HEK293 (cell line): Measurements from ENCODE around the gene ITIH2.

ENCODE experiments used
- CTCF ChIA-PET: fragments of 350-600 bp; formaldehyde crosslinking; extraction: SDS; loops from one replicate; lab custom pipeline; 2021; ENCODE audit warnings: antibody characterized with exemption; lab: Yijun Ruan, JAX
- POLR2A ChIA-PET: fragments of 300-600 bp; formaldehyde crosslinking; extraction: SDS; loops from one replicate; lab custom pipeline; 2020; ENCODE audit warnings: antibody characterized with exemption, inconsistent platforms; lab: Yijun Ruan, JAX
- H3K27ac ChIP-seq: fragments of 200-500 bp; sonication (Bioruptor generic); 2 replicates; pipeline ENCODE4 v1.5.1; 2014; ENCODE audit warnings: low read depth, low read length, control low read depth, inconsistent platforms; ENCODE audit errors: extremely low read depth
- H3K36me3 ChIP-seq, 2 experiments: fragments of 200-500 bp in 1 of 2; sonication (Bioruptor generic) in 1 of 2; 1 replicate in 1 of 2; 2 replicates in 1 of 2; pipeline ENCODE4 v1.5.1; 2014 to 2017; ENCODE audit warnings: inconsistent platforms in 2 of 2, low read length in 2 of 2; ENCODE audit not compliant: control insufficient read depth in 2 of 2, insufficient read depth in 1 of 2
- H3K4me1 ChIP-seq: fragments of 200-500 bp; sonication (Bioruptor generic); 2 replicates; pipeline ENCODE4 v1.5.1; 2014; ENCODE audit warnings: mild to moderate bottlenecking, low read length, inconsistent platforms; ENCODE audit not compliant: control insufficient read depth, insufficient read depth
- H3K4me3 ChIP-seq: 2 replicates; pipeline ENCODE4 v1.5.1; 2011; ENCODE audit warnings: low read depth, mild to moderate bottlenecking, control low read depth, low read length, moderate library complexity
- H3K9me3 ChIP-seq: fragments of 200-500 bp; sonication (Bioruptor generic); 2 replicates; pipeline ENCODE4 v1.5.1; 2014; ENCODE audit warnings: low read depth, low read length, inconsistent platforms; ENCODE audit not compliant: control insufficient read depth, insufficient read depth
- BCL11B ChIP-seq: fragments of 450-650 bp; formaldehyde crosslinking; IDR thresholded peaks from 2 replicates; pipeline ENCODE4 v1.5.1; 2016; ENCODE audit warnings: low read depth, missing biosample characterization, missing genetic modification characterization
- GLIS2 ChIP-seq: fragments of 450-650 bp; formaldehyde crosslinking; IDR thresholded peaks from 2 replicates; pipeline ENCODE4 v1.5.1; 2016; ENCODE audit warnings: missing biosample characterization, missing genetic modification characterization
- KLF1 ChIP-seq: fragments of 450-650 bp; formaldehyde crosslinking; IDR thresholded peaks from 2 replicates; pipeline ENCODE4 v1.5.1; 2016; ENCODE audit warnings: missing biosample characterization, missing genetic modification characterization
- KLF9 ChIP-seq: fragments of 450-650 bp; formaldehyde crosslinking; IDR thresholded peaks from 2 replicates; pipeline ENCODE4 v1.5.1; 2016; ENCODE audit warnings: missing biosample characterization, missing genetic modification characterization, low read depth
- PRDM1 ChIP-seq: fragments of 450-650 bp; formaldehyde crosslinking; IDR thresholded peaks from 2 replicates; pipeline ENCODE4; 2016; ENCODE audit warnings: missing biosample characterization, missing genetic modification characterization
- SCRT2 ChIP-seq: fragments of 450-650 bp; formaldehyde crosslinking; IDR thresholded peaks from 2 replicates; pipeline ENCODE4 v1.5.1; 2016; ENCODE audit warnings: missing biosample characterization, missing genetic modification characterization
- SP3 ChIP-seq: fragments of 450-650 bp; formaldehyde crosslinking; IDR thresholded peaks from 2 replicates; pipeline ENCODE4 v1.5.1; 2016; ENCODE audit warnings: missing biosample characterization, missing genetic modification characterization
- ZBTB10 ChIP-seq: fragments of 450-650 bp; formaldehyde crosslinking; IDR thresholded peaks from 2 replicates; pipeline ENCODE4 v1.5.1; 2016; ENCODE audit warnings: missing biosample characterization, missing genetic modification characterization
- ZBTB17 ChIP-seq: fragments of 450-650 bp; formaldehyde crosslinking; IDR thresholded peaks from 2 replicates; pipeline ENCODE4 v1.5.1; 2016; ENCODE audit warnings: missing biosample characterization, missing genetic modification characterization
- ZBTB20 ChIP-seq: fragments of 450-650 bp; formaldehyde crosslinking; IDR thresholded peaks from 2 replicates; pipeline ENCODE4 v1.5.1; 2016; ENCODE audit warnings: missing biosample characterization, missing genetic modification characterization
- ZBTB44 ChIP-seq: fragments of 450-650 bp; IDR thresholded peaks from 2 replicates; pipeline ENCODE4 v1.5.1; 2018; ENCODE audit warnings: missing biosample characterization, mild to moderate bottlenecking, missing genetic modification characterization
- ZBTB48 ChIP-seq: fragments of 450-650 bp; formaldehyde crosslinking; IDR thresholded peaks from 2 replicates; pipeline ENCODE4 v1.5.1; 2016; ENCODE audit warnings: missing biosample characterization, missing genetic modification characterization
- ZIC2 ChIP-seq: fragments of 450-650 bp; formaldehyde crosslinking; IDR thresholded peaks from 2 replicates; pipeline ENCODE4 v1.5.1; 2016; ENCODE audit warnings: missing biosample characterization, missing genetic modification characterization
- ZNF175 ChIP-seq: fragments of 450-650 bp; formaldehyde crosslinking; IDR thresholded peaks from 2 replicates; pipeline ENCODE4 v1.5.1; 2016; ENCODE audit warnings: missing biosample characterization, missing genetic modification characterization
- ZNF239 ChIP-seq: fragments of 450-650 bp; formaldehyde crosslinking; IDR thresholded peaks from 2 replicates; pipeline ENCODE4 v1.5.1; 2016; ENCODE audit warnings: missing biosample characterization, missing genetic modification characterization
- ZNF341 ChIP-seq: fragments of 450-650 bp; formaldehyde crosslinking; IDR thresholded peaks from 2 replicates; pipeline ENCODE4; 2016; ENCODE audit warnings: low read depth, missing biosample characterization, missing genetic modification characterization
- ZNF37A ChIP-seq: fragments of 450-650 bp; IDR thresholded peaks from 2 replicates; pipeline ENCODE4 v1.5.1; 2018; ENCODE audit warnings: missing biosample characterization, missing genetic modification characterization
- ZNF600 ChIP-seq: fragments of 450-650 bp; formaldehyde crosslinking; IDR thresholded peaks from 2 replicates; pipeline ENCODE4 v1.5.1; 2016; ENCODE audit warnings: missing biosample characterization, missing genetic modification characterization
- ZNF654 ChIP-seq: fragments of 450-650 bp; formaldehyde crosslinking; IDR thresholded peaks from 2 replicates; pipeline ENCODE4 v1.5.1; 2016; ENCODE audit warnings: low read depth, missing biosample characterization, missing genetic modification characterization
- ZNF692 ChIP-seq: fragments of 450-650 bp; formaldehyde crosslinking; IDR thresholded peaks from 2 replicates; pipeline ENCODE4 v1.5.1; 2016; ENCODE audit warnings: missing biosample characterization, missing genetic modification characterization
- ZSCAN30 ChIP-seq: fragments of 450-650 bp; IDR thresholded peaks from 2 replicates; pipeline ENCODE4 v1.5.1; 2018; ENCODE audit warnings: missing biosample characterization, mild to moderate bottlenecking, missing genetic modification characterization, moderate library complexity
- TF ChIP-seq, protein P1 (sequence below): fragments of 450-650 bp; formaldehyde crosslinking; IDR thresholded peaks from 2 replicates; pipeline ENCODE4 v1.5.1; 2017; ENCODE audit warnings: missing biosample characterization, mild to moderate bottlenecking, missing genetic modification characterization, moderate library complexity
- TF ChIP-seq, protein P2 (sequence below): fragments of 450-650 bp; formaldehyde crosslinking; IDR thresholded peaks from 2 replicates; pipeline ENCODE4 v1.5.1; 2016; ENCODE audit warnings: missing biosample characterization, missing genetic modification characterization
- TF ChIP-seq, protein P3 (sequence below): fragments of 450-650 bp; formaldehyde crosslinking; IDR thresholded peaks from 2 replicates; pipeline ENCODE4 v1.5.1; 2016; ENCODE audit warnings: missing biosample characterization, missing genetic modification characterization

ITIH2 gene

GRCh38 chr10:7665767-7666166 is 37.3 kb upstream of the ITIH2 start (continued):
- TF ChIP-seq, protein P1, sequence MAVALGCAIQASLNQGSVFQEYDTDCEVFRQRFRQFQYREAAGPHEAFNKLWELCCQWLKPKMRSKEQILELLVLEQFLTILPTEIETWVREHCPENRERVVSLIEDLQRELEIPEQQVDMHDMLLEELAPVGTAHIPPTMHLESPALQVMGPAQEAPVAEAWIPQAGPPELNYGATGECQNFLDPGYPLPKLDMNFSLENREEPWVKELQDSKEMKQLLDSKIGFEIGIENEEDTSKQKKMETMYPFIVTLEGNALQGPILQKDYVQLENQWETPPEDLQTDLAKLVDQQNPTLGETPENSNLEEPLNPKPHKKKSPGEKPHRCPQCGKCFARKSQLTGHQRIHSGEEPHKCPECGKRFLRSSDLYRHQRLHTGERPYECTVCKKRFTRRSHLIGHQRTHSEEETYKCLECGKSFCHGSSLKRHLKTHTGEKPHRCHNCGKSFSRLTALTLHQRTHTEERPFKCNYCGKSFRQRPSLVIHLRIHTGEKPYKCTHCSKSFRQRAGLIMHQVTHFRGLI (tag by site-specific recombination) = peak; percentile 89

- CTCF ChIA-PET = interaction anchor here (0.6 to 1.3 kb wide), 3 partner anchors 21 to 141 kb away, joined by 4 read pairs; no protein-coding TSS in a partner anchor
- peak within 1 kb of the TSS; percentile 59 for H3K4me3 ChIP-seq
- H3K36me3 ChIP-seq = no peaks in the 10 kb centered on the region
- POLR2A ChIA-PET = no interaction called here
- no peak within 1 kb of the TSS for H3K27ac ChIP-seq
- H3K9me3 ChIP-seq = no peaks in the 10 kb centered on the region
- H3K4me1 ChIP-seq = 0 out of 2 replicates have a peak, but pooled peaks cover 2% of the 10 kb centered on the region
- no peak for TF ChIP-seq ZNF175
- TF ChIP-seq ZNF600 = 0 out of 2 replicates have a peak, but pooled peaks have one; percentile 17
- TF ChIP-seq SP3 (tag by site-specific recombination) = peak; percentile 23
- no peak for TF ChIP-seq ZSCAN30 (tag by site-specific recombination)
- TF ChIP-seq BCL11B (tag by site-specific recombination) = no peak
- TF ChIP-seq ZBTB10 (tag by site-specific recombination) = 0 out of 2 replicates have a peak, but pooled peaks have one; percentile 44
- TF ChIP-seq ZNF654 = no peak
- peak; percentile 91 for TF ChIP-seq GLIS2 (tag by site-specific recombination)
- no peak for TF ChIP-seq ZNF239 (tag by site-specific recombination)
- TF ChIP-seq, protein P2, sequence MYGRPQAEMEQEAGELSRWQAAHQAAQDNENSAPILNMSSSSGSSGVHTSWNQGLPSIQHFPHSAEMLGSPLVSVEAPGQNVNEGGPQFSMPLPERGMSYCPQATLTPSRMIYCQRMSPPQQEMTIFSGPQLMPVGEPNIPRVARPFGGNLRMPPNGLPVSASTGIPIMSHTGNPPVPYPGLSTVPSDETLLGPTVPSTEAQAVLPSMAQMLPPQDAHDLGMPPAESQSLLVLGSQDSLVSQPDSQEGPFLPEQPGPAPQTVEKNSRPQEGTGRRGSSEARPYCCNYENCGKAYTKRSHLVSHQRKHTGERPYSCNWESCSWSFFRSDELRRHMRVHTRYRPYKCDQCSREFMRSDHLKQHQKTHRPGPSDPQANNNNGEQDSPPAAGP (tag by site-specific recombination) = no peak
- TF ChIP-seq ZNF692 = 0 out of 2 replicates have a peak, but pooled peaks have one; percentile 38
- TF ChIP-seq ZBTB20 (tag by site-specific recombination) = peak; percentile 99
- TF ChIP-seq SCRT2 (tag by site-specific recombination) = peak; percentile 78
- TF ChIP-seq ZNF37A (tag by site-specific recombination) = no peak
- TF ChIP-seq ZIC2 = peak; percentile 71
- no peak for TF ChIP-seq ZBTB44 (tag by site-specific recombination)
- no peak for TF ChIP-seq ZBTB48 (tag by site-specific recombination)
- TF ChIP-seq KLF1 (tag by site-specific recombination) = peak; percentile 47; the same call in 1 of the 2 replicates
- peak; percentile 47 for TF ChIP-seq KLF9 (tag by site-specific recombination)
- no peak for TF ChIP-seq ZNF341 (tag by site-specific recombination)
- TF ChIP-seq, protein P3, sequence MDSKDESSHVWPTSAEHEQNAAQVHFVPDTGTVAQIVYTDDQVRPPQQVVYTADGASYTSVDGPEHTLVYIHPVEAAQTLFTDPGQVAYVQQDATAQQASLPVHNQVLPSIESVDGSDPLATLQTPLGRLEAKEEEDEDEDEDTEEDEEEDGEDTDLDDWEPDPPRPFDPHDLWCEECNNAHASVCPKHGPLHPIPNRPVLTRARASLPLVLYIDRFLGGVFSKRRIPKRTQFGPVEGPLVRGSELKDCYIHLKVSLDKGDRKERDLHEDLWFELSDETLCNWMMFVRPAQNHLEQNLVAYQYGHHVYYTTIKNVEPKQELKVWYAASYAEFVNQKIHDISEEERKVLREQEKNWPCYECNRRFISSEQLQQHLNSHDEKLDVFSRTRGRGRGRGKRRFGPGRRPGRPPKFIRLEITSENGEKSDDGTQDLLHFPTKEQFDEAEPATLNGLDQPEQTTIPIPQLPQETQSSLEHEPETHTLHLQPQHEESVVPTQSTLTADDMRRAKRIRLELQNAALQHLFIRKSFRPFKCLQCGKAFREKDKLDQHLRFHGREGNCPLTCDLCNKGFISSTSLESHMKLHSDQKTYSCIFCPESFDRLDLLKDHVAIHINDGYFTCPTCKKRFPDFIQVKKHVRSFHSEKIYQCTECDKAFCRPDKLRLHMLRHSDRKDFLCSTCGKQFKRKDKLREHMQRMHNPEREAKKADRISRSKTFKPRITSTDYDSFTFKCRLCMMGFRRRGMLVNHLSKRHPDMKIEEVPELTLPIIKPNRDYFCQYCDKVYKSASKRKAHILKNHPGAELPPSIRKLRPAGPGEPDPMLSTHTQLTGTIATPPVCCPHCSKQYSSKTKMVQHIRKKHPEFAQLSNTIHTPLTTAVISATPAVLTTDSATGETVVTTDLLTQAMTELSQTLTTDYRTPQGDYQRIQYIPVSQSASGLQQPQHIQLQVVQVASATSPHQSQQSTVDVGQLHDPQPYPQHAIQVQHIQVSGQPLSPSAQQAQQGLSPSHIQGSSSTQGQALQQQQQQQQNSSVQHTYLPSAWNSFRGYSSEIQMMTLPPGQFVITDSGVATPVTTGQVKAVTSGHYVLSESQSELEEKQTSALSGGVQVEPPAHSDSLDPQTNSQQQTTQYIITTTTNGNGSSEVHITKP (tag by site-specific recombination) = no peak
- TF ChIP-seq PRDM1 (tag by site-specific recombination) = peak; percentile 35; the same call in 1 of the 2 replicates
- no peak for TF ChIP-seq ZBTB17 (tag by site-specific recombination)
Measured at GRCh38 chr10:7666253-7667023, 36.7 kb upstream of the ITIH2 start, which contains the start of gene ITIH5. Gene ITIH5, minus strand, starts transcription at chr10:7666966. Its CDS starts 74 bp downstream, at chr10:7666892.
